GM19043 (cell line): ENCODE results near the gene ITM2B.
"Not testable (repeated sequence)": the region's sequence is repeated elsewhere in the genome, so short reads cannot be mapped to it uniquely, and the experiment has no call there.

Experiments
- ATAC-seq: cut with Tn5 transposase; IDR thresholded peaks from one replicate; pipeline ENCODE4 v1.9.1; 2021; ENCODE audit warnings: low read depth; ENCODE audit not compliant: unreplicated experiment

Gene ITM2B

GRCh38 chr13:48233046-48233888 lies at the start of gene ITM2B:
Gene ITM2B (plus strand): TSS chr13:48233206. CDS start chr13:48233361, 155 bp downstream.
- peak; percentile 49 for ATAC-seq

- peak; percentile 42 for ATAC-seq
Measured at GRCh38 chr13:48184260-48184659, 48.7 kb upstream of the ITM2B start.

- no peak for ATAC-seq
Measured at GRCh38 chr13:48185018-48185417, 48.0 kb upstream of the ITM2B start.

- no peak for ATAC-seq
Measured at GRCh38 chr13:48186722-48187121, 46.3 kb upstream of the ITM2B start.

- ATAC-seq, result no peak
Measured at GRCh38 chr13:48188131-48188530, 44.9 kb upstream of the ITM2B start.

GRCh38 chr13:48188601-48189000 lies 44.4 kb upstream of the ITM2B start:
- no peak for ATAC-seq

GRCh38 chr13:48189171-48189570 lies 43.8 kb upstream of the ITM2B start:
- no peak for ATAC-seq

- no peak for ATAC-seq
Measured at GRCh38 chr13:48192411-48192935, 40.5 kb upstream of the ITM2B start.

- ATAC-seq, result peak; percentile 75
Measured at GRCh38 chr13:48194379-48194754, 38.6 kb upstream of the ITM2B start.

GRCh38 chr13:48199404-48199946 lies 33.5 kb upstream of the ITM2B start:
- no peak for ATAC-seq

GRCh38 chr13:48201044-48201443 lies 32.0 kb upstream of the ITM2B start:
- no peak for ATAC-seq

GRCh38 chr13:48207207-48207606 lies 25.8 kb upstream of the ITM2B start:
- not testable (repeated sequence) for ATAC-seq

- no peak for ATAC-seq
Measured at GRCh38 chr13:48210178-48210577, 22.8 kb upstream of the ITM2B start.

- ATAC-seq, result no peak
Measured at GRCh38 chr13:48214519-48215121, 18.4 kb upstream of the ITM2B start.

- not testable (repeated sequence) for ATAC-seq
Measured at GRCh38 chr13:48215511-48216203, 17.3 kb upstream of the ITM2B start.

- ATAC-seq, result no peak
Measured at GRCh38 chr13:48216204-48216711, 16.7 kb upstream of the ITM2B start.

- ATAC-seq, result no peak
Measured at GRCh38 chr13:48220592-48220980, 12.4 kb upstream of the ITM2B start.

- ATAC-seq, result no peak
Measured at GRCh38 chr13:48220981-48221685, 11.9 kb upstream of the ITM2B start.

GRCh38 chr13:48221686-48222187 lies 11.3 kb upstream of the ITM2B start:
- no peak for ATAC-seq
